CD14-positive monocyte (primary cell): ENCODE results near the gene PPP1R15A. TPM values are rescaled to one million over a fixed set of nuclear protein-coding genes. Genes with fewer than 3 reads are reported as not detected.
"Not testable (repeated sequence)": the region's sequence is repeated elsewhere in the genome, so short reads cannot be mapped to it uniquely, and the experiment has no call there.

Source experiments
- DNase-seq, 3 donors: peaks; one replicate each; pipeline ENCODE4 v3.0.0-alpha.2; 2011 to 2022
- H2AFZ ChIP-seq: 2 replicates; pipeline ENCODE4 v1.6.0; 2012; ENCODE audit warnings: mild to moderate bottlenecking, low read depth, low read length, inconsistent platforms; ENCODE audit not compliant: insufficient read depth, poor library complexity, severe bottlenecking
- H3K27ac ChIP-seq, 2 donors: 1 replicate in 1 of 2; 2 replicates in 1 of 2; pipeline ENCODE4 v1.5.1; 2012 to 2013; ENCODE audit warnings: low read length in 2 of 2, control low read depth in 1 of 2, inconsistent platforms in 1 of 2, low read depth in 1 of 2, mild to moderate bottlenecking in 1 of 2
- H3K27me3 ChIP-seq, 2 donors: one replicate each; pipeline versions ENCODE4 v1.6.0 to v1.6.1; 2011 to 2013; ENCODE audit warnings: low read length in 2 of 2; ENCODE audit not compliant: control insufficient read depth in 2 of 2, insufficient read depth in 2 of 2
- H3K36me3 ChIP-seq, 2 donors: replicated peaks in 1 of 2; 1 replicate in 1 of 2; 2 replicates in 1 of 2; pipeline versions ENCODE4 v1.5.1 to v1.6.1; 2012 to 2013; ENCODE audit warnings: low read length in 2 of 2, control low read depth in 1 of 2, inconsistent platforms in 1 of 2, mild to moderate bottlenecking in 1 of 2; ENCODE audit not compliant: insufficient read depth in 2 of 2, control insufficient read depth in 1 of 2
- H3K4me1 ChIP-seq, 2 donors: 1 replicate in 1 of 2; 2 replicates in 1 of 2; pipeline versions ENCODE4 v1.5.1 to v1.6.1; 2012 to 2013; ENCODE audit warnings: low read length in 2 of 2, control low read depth in 1 of 2, inconsistent platforms in 1 of 2, mild to moderate bottlenecking in 1 of 2, moderate library complexity in 1 of 2; ENCODE audit not compliant: insufficient read depth in 2 of 2, control insufficient read depth in 1 of 2
- H3K4me2 ChIP-seq: replicated peaks from 2 replicates; pipeline ENCODE3; 2012; ENCODE audit warnings: low read length, moderate library complexity, mild to moderate bottlenecking; ENCODE audit not compliant: poor library complexity, severe bottlenecking; ENCODE audit errors: extremely low read depth
- H3K4me3 ChIP-seq, 3 experiments: fragments of 200-600 bp in 1 of 3; sonication (generic) in 1 of 3; replicated peaks in 1 of 3; 1 replicate in 2 of 3; 2 replicates in 1 of 3; pipeline ENCODE4 v1.5.1; 2011 to 2013; ENCODE audit warnings: low read length in 3 of 3, mild to moderate bottlenecking in 3 of 3, control low read depth in 2 of 3, low read depth in 2 of 3, inconsistent platforms in 1 of 3, moderate library complexity in 1 of 3
- H3K79me2 ChIP-seq: 2 replicates; pipeline ENCODE4 v1.6.0; 2012; ENCODE audit warnings: mild to moderate bottlenecking, control low read depth, inconsistent platforms, low read length, moderate library complexity; ENCODE audit not compliant: insufficient read depth
- H3K9ac ChIP-seq: 2 replicates; pipeline ENCODE4 v1.6.0; 2017; ENCODE audit warnings: low read length, mild to moderate bottlenecking; ENCODE audit not compliant: insufficient read depth, poor library complexity, severe bottlenecking
- H3K9me3 ChIP-seq, 2 donors: replicated peaks in 1 of 2; 1 replicate in 1 of 2; 2 replicates in 1 of 2; pipeline versions ENCODE4 v1.5.1 to v1.6.1; 2012 to 2013; ENCODE audit warnings: low read length in 2 of 2, control low read depth in 1 of 2; ENCODE audit not compliant: control insufficient read depth in 1 of 2, insufficient read depth in 1 of 2
- H4K20me1 ChIP-seq: 2 replicates; pipeline ENCODE4 v1.6.0; 2012; ENCODE audit warnings: mild to moderate bottlenecking, low read length, control low read depth, moderate library complexity; ENCODE audit not compliant: insufficient read depth
- H3K27ac Mint-ChIP-seq, 7 donors: one replicate each; pipeline ENCODE4 v1.8.0; 2020; ENCODE audit warnings: mild to moderate bottlenecking in 7 of 7, mixed read lengths in 7 of 7, moderate library complexity in 6 of 7, inconsistent platforms in 2 of 7
- H3K27me3 Mint-ChIP-seq, 3 donors: one replicate each; pipeline ENCODE4 v1.8.0; 2021 to 2022; ENCODE audit warnings: low read depth in 3 of 3, mild to moderate bottlenecking in 3 of 3, mixed read lengths in 3 of 3, moderate library complexity in 3 of 3, inconsistent platforms in 1 of 3
- H3K36me3 Mint-ChIP-seq, 2 donors: one replicate each; pipeline ENCODE4 v1.8.0; 2020; ENCODE audit warnings: mixed read lengths in 2 of 2, inconsistent platforms in 1 of 2, mild to moderate bottlenecking in 1 of 2
- H3K4me1 Mint-ChIP-seq: one replicate; pipeline ENCODE4 v1.8.0; 2020; ENCODE audit warnings: mild to moderate bottlenecking, mixed read lengths
- H3K4me3 Mint-ChIP-seq, 2 donors: one replicate each; pipeline ENCODE4 v1.8.0; 2020; ENCODE audit warnings: mild to moderate bottlenecking in 2 of 2, mixed read lengths in 2 of 2, moderate library complexity in 1 of 2
- H3K9me3 Mint-ChIP-seq, 7 donors: one replicate each; pipeline ENCODE4 v1.8.0; 2020 to 2022; ENCODE audit warnings: mixed read lengths in 7 of 7, mild to moderate bottlenecking in 6 of 7, moderate library complexity in 6 of 7, inconsistent platforms in 2 of 7
- CTCF ChIP-seq: fragments of 200-600 bp; IDR thresholded peaks from one replicate; pipeline ENCODE4 v1.8.0; 2022; ENCODE audit warnings: antibody characterized with exemption, mild to moderate bottlenecking
- WGBS: methylation state at CpG from one replicate; pipeline ENCODE4 v1.1.5; 2013; ENCODE audit warnings: missing lambda C conversion rate; ENCODE audit not compliant: insufficient coverage; 5-methylcytosine and 5-hydroxymethylcytosine counted together
- intact Hi-C, 2 donors: fragments of 100-400 bp; cut with micrococcal nuclease; formaldehyde crosslinking; loops; one replicate each; pipeline versions ENCODE4 v1.15.0 to v1.15.1; 2023
- polyA plus RNA-seq, 3 donors: library from polyadenylated mRNA; depleted of rRNA in 1 of 3; unstranded in 2 of 3; stranded (reverse) in 1 of 3; fragments of 300-500 nt in 2 of 3; fragments of >200 nt in 1 of 3; fragmentation: Illumina TruSeq in 2 of 3; gene quantifications; 1 replicate in 2 of 3; 2 replicates in 1 of 3; pipeline ENCODE4 v1.2.3, GENCODE V29; 2012 to 2021

Gene PPP1R15A
- polyA plus RNA-seq, 3 donors, result 127 to 745 (median 169) TPM

DNA sequence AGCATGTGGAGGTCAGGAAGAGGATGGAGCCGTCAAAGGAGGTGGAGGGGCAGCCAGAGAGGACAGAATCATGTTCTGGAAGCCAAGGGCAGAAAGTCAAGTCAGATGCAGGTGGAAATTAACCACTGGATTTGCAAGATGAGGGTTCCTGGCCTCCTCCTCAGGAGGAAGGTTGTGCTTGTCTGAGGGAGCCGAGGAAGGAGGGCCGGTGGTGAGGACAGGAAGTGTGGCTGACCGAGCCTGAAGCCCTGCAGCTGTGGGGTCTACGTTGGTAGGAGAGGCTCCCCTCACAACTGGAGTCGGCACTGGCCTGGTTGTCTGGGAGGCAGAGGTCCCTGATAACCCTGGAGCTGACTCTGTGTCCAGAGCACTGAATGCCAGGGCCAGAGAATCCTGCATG is 45.9 kb downstream of the PPP1R15A start:
- H3K9ac ChIP-seq, result no peak overlapping the region
- H3K4me3 Mint-ChIP-seq, result no peak overlapping the region
- H3K36me3 Mint-ChIP-seq, result peaks cover 53 to 86% of the 10 kb centered on the region in 2 donors
- WGBS, result 44% methylated on average over 4 of the region's 6 CpGs
- H2AFZ ChIP-seq, result no peak overlapping the region
- no peaks in the 10 kb centered on the region for H3K4me1 ChIP-seq
- H3K9me3 Mint-ChIP-seq, result no peaks in the 10 kb centered on the region
- DNase-seq, result no peak
- peaks cover 0 to 2% (median 0%) of the 10 kb centered on the region in 3 donors for H3K27me3 Mint-ChIP-seq
- H3K27ac Mint-ChIP-seq, result peak overlapping the region in 1 of 7 donors; percentile 73
- TF ChIP-seq CTCF, result no peak
- H3K4me2 ChIP-seq, result no peak overlapping the region
- H3K36me3 ChIP-seq, result peaks cover 68 to 79% of the 10 kb centered on the region in 2 donors
- no peaks in the 10 kb centered on the region for H4K20me1 ChIP-seq
- no peaks in the 10 kb centered on the region for H3K27me3 ChIP-seq
- intact Hi-C loops, result no loop called here
- H3K9me3 ChIP-seq, result no peaks in the 10 kb centered on the region
- no peak overlapping the region for H3K4me3 ChIP-seq
- H3K79me2 ChIP-seq, result no peaks in the 10 kb centered on the region
- no peaks in the 10 kb centered on the region for H3K4me1 Mint-ChIP-seq
- no peak overlapping the region for H3K27ac ChIP-seq

DNA sequence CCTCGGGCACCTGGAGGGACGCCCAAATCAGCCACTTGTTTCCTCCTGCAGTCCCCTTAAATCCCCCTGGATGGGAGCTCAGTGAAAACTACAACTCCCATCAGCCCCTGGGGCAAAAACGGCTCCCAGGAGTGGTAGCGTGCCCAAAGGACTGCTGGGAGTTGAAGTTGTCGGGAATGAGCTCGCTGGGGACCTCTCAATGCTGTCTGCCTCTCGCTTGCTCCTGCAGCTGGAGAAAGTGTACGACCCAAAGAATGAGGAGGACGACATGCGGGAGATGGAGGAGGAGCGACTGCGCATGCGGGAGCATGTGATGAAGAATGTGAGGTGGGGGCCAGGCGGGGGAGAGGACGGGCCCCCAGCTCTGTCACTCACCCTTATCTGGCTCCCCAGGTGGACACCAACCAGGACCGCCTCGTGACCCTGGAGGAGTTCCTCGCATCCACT is 46.6 kb downstream of the PPP1R15A start:
- Histone ChIP-seq H3K27ac (no peak overlapping the region), H3K27me3 (no peaks in the 10 kb centered on the region), H3K4me2 (no peak overlapping the region), H3K4me3 (no peak overlapping the region), H2AFZ (no peak overlapping the region), H4K20me1 (no peaks in the 10 kb centered on the region), H3K79me2 (no peaks in the 10 kb centered on the region), H3K9ac (no peak overlapping the region), H3K9me3 (no peaks in the 10 kb centered on the region), H3K4me1 (no peaks in the 10 kb centered on the region), H3K36me3 (peaks cover 61 to 76% of the 10 kb centered on the region in 2 donors)
- H3K36me3 Mint-ChIP-seq, result peaks cover 52 to 84% of the 10 kb centered on the region in 2 donors
- peak overlapping the region in 3 of 7 donors; percentile 37 to 79 (median 38) for H3K27ac Mint-ChIP-seq
- H3K4me3 Mint-ChIP-seq, result no peak overlapping the region
- TF ChIP-seq CTCF, result no peak
- intact Hi-C loops, result no loop called here
- WGBS, result 94% methylated on average over 13 of the region's 18 CpGs
- no peaks in the 10 kb centered on the region for H3K4me1 Mint-ChIP-seq
- H3K27me3 Mint-ChIP-seq, result peaks cover 0 to 2% (median 0%) of the 10 kb centered on the region in 3 donors
- DNase-seq, result peak in 1 of 3 donors; percentile 15
- H3K9me3 Mint-ChIP-seq, result no peaks in the 10 kb centered on the region

- H3K79me2 ChIP-seq, H3K27ac Mint-ChIP-seq, H3K9me3 ChIP-seq, H3K4me3 ChIP-seq, H3K4me3 Mint-ChIP-seq, H2AFZ ChIP-seq, H3K27me3 Mint-ChIP-seq, H3K4me1 ChIP-seq, H3K27ac ChIP-seq, intact Hi-C loops, H3K4me1 Mint-ChIP-seq, DNase-seq, H3K9ac ChIP-seq, H3K27me3 ChIP-seq, H4K20me1 ChIP-seq, H3K9me3 Mint-ChIP-seq, H3K4me2 ChIP-seq: not testable (repeated sequence)
- peaks cover 58 to 71% of the 10 kb centered on the region in 2 donors for H3K36me3 ChIP-seq
- H3K36me3 Mint-ChIP-seq, result peaks cover 48 to 81% of the 10 kb centered on the region in 2 donors
- WGBS, result no CpG with 5 or more reads among the region's 8 CpGs
These were observed 47.0 kb downstream of the PPP1R15A start for GRCh38 chr19:48919271-48919670.
